Neuronal stem cell (in vitro differentiated cells): ENCODE measurements around the gene MZT2B.
"Not testable (repeated sequence)": the region's sequence is repeated elsewhere in the genome, so short reads cannot be mapped to it uniquely, and the experiment has no call there.

Experiments used
- DNase-seq: peaks from one replicate; pipeline ENCODE4 v3.0.0-alpha.2; 2013; ENCODE audit warnings: low spot score
- H2AFZ ChIP-seq: one replicate; pipeline ENCODE4 v1.6.1; 2013; ENCODE audit warnings: mild to moderate bottlenecking, low read length, inconsistent platforms
- H2AK5ac ChIP-seq: 2 replicates; pipeline ENCODE4 v1.6.1; 2013; ENCODE audit warnings: low read depth, mild to moderate bottlenecking, inconsistent platforms, low read length, moderate library complexity, mixed read lengths
- H2BK120ac ChIP-seq: 2 replicates; pipeline ENCODE4 v1.6.1; 2013; ENCODE audit warnings: low read depth, mild to moderate bottlenecking, inconsistent platforms, low read length, moderate library complexity, mixed read lengths
- H2BK12ac ChIP-seq: one replicate; pipeline ENCODE4 v1.6.1; 2013; ENCODE audit warnings: low read length, inconsistent platforms
- H2BK15ac ChIP-seq: 2 replicates; pipeline ENCODE4 v1.6.1; 2013; ENCODE audit warnings: mild to moderate bottlenecking, low read length, inconsistent platforms, mixed read lengths
- H2BK5ac ChIP-seq: one replicate; pipeline ENCODE4 v1.6.1; 2013; ENCODE audit warnings: inconsistent platforms, mild to moderate bottlenecking, low read length, moderate library complexity
- H3K14ac ChIP-seq: one replicate; pipeline ENCODE4 v1.6.1; 2013; ENCODE audit warnings: low read length, inconsistent platforms
- H3K18ac ChIP-seq: 2 replicates; pipeline ENCODE4 v1.6.1; 2013; ENCODE audit warnings: low read length, inconsistent platforms
- H3K23ac ChIP-seq: 2 replicates; pipeline ENCODE4 v1.6.1; 2013; ENCODE audit warnings: low read depth, mild to moderate bottlenecking, mixed read lengths, low read length, inconsistent platforms; ENCODE audit not compliant: poor library complexity
- H3K27ac ChIP-seq: replicated peaks from 3 replicates; pipeline ENCODE4 v1.5.1; 2013; ENCODE audit warnings: low read length, inconsistent platforms
- H3K27me3 ChIP-seq, 3 experiments: 2 replicates each; pipeline ENCODE4 v1.6.1; 2013; ENCODE audit warnings: low read length in 3 of 3, mild to moderate bottlenecking in 2 of 3, inconsistent platforms in 1 of 3, low read depth in 1 of 3, mixed read lengths in 1 of 3, moderate library complexity in 1 of 3; ENCODE audit not compliant: control insufficient read depth in 3 of 3, insufficient read depth in 3 of 3
- H3K36me3 ChIP-seq, 2 donors: replicated peaks in 1 of 2; 2 replicates each; pipeline ENCODE4 v1.6.1; 2013; ENCODE audit warnings: low read length in 2 of 2; ENCODE audit not compliant: control insufficient read depth in 2 of 2, insufficient read depth in 2 of 2
- H3K4ac ChIP-seq: 2 replicates; pipeline ENCODE4 v1.6.1; 2013; ENCODE audit warnings: inconsistent platforms, mild to moderate bottlenecking, low read length, moderate library complexity
- H3K4me1 ChIP-seq, 2 donors: 1 replicate in 1 of 2; 2 replicates in 1 of 2; pipeline ENCODE4 v1.6.1; 2013; ENCODE audit warnings: low read length in 2 of 2, low read depth in 1 of 2; ENCODE audit not compliant: control insufficient read depth in 2 of 2, insufficient read depth in 1 of 2
- H3K4me2 ChIP-seq: one replicate; pipeline ENCODE4 v1.6.1; 2013; ENCODE audit warnings: mild to moderate bottlenecking, low read length, inconsistent platforms; ENCODE audit not compliant: insufficient read depth, poor library complexity, severe bottlenecking
- H3K4me3 ChIP-seq, 2 donors: 2 replicates each; pipeline ENCODE4 v1.5.1; 2013; ENCODE audit warnings: low read length in 2 of 2, mild to moderate bottlenecking in 2 of 2, inconsistent platforms in 1 of 2, moderate library complexity in 1 of 2
- H3K79me1 ChIP-seq: one replicate; pipeline ENCODE4 v1.6.1; 2013; ENCODE audit warnings: low read depth, mild to moderate bottlenecking, inconsistent platforms, low read length, moderate library complexity
- H3K9ac ChIP-seq: one replicate; pipeline ENCODE4 v1.6.1; 2013; ENCODE audit warnings: mild to moderate bottlenecking, low read depth, low read length, inconsistent platforms; ENCODE audit not compliant: poor library complexity
- H3K9me3 ChIP-seq, 2 donors: replicated peaks in 1 of 2; 2 replicates each; pipeline versions ENCODE3 to v1.6.1; 2013; ENCODE audit warnings: low read length in 2 of 2, mild to moderate bottlenecking in 2 of 2, inconsistent platforms in 1 of 2, low read depth in 1 of 2, mixed read lengths in 1 of 2, moderate library complexity in 1 of 2; ENCODE audit not compliant: control insufficient read depth in 2 of 2, insufficient read depth in 1 of 2
- H4K8ac ChIP-seq: one replicate; pipeline ENCODE4 v1.6.1; 2013; ENCODE audit warnings: low read depth, mild to moderate bottlenecking, inconsistent platforms, low read length, moderate library complexity
- H4K91ac ChIP-seq: one replicate; pipeline ENCODE4 v1.6.1; 2013; ENCODE audit warnings: low read length, low read depth, mild to moderate bottlenecking, inconsistent platforms; ENCODE audit not compliant: poor library complexity
- WGBS, 2 donors: extraction: QIAGEN DNeasy Blood & Tissue Kit; methylation state at CpG; one replicate each; pipeline ENCODE4 v1.1.7; 2013; ENCODE audit warnings: missing lambda C conversion rate in 2 of 2, mixed read lengths in 1 of 2; ENCODE audit not compliant: insufficient read length in 2 of 2, insufficient replicate concordance in 1 of 2; ENCODE audit errors: extremely low coverage in 2 of 2; 5-methylcytosine and 5-hydroxymethylcytosine counted together

Gene MZT2B

DNA sequence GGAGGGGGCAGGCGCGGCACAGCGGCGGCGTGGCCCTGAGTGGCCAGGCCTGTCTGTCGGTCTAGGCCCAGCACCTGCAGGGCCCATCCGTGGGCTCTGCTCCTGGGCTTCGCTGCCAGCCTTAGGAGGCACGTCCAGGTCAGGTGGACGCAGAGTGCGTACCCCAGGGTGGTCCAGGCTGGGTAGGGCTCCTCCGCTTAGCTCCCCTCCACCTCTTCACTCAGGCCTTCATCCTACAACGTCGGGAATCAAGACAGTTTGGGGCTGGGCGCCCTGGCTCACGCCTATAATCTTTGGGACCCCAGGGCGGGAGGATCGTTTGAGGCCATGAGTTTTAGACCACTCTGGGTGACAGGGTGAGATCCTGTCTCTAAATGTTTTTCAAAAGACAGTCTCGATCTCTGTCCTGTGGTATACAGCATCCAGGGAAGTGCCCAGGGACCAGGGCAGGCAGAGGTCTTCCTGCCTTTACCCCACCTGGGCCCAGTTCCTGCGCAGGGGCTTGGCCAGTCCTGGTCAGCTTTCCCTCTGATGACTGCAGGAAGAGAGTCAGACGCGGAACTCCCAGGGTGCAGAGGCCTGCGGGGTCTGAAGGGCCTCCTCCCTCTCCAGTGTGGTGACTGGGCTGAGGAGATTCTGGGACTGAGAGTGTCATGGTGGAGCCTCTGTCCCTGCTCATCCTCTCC is 907 bp downstream of the MZT2B start:
- not testable (repeated sequence) for H4K8ac ChIP-seq, H4K91ac ChIP-seq, H3K23ac ChIP-seq, H2BK12ac ChIP-seq, H2BK120ac ChIP-seq, H3K4ac ChIP-seq, H3K14ac ChIP-seq, H2BK15ac ChIP-seq, H3K27me3 ChIP-seq, H2AK5ac ChIP-seq, H3K9me3 ChIP-seq, H3K79me1 ChIP-seq, DNase-seq
- H3K9ac ChIP-seq, result peak overlapping the region; percentile 60
- peak overlapping the region; percentile 56 for H3K4me2 ChIP-seq
- WGBS, 2 donors, result no CpG with 5 or more reads among the region's 23 CpGs
- H3K4me1 ChIP-seq, result peaks cover 17 to 19% of the 10 kb centered on the region in 2 donors
- H2BK5ac ChIP-seq, result peak overlapping the region; percentile 53
- H3K36me3 ChIP-seq, result peaks cover 6 to 27% of the 10 kb centered on the region in 2 donors
- peak overlapping the region; percentile 54 to 70 for H3K4me3 ChIP-seq
- H3K27ac ChIP-seq, result peak overlapping the region; percentile 79
- peak overlapping the region; percentile 91 for H3K18ac ChIP-seq
- H2AFZ ChIP-seq, result peak overlapping the region; percentile 77

DNA sequence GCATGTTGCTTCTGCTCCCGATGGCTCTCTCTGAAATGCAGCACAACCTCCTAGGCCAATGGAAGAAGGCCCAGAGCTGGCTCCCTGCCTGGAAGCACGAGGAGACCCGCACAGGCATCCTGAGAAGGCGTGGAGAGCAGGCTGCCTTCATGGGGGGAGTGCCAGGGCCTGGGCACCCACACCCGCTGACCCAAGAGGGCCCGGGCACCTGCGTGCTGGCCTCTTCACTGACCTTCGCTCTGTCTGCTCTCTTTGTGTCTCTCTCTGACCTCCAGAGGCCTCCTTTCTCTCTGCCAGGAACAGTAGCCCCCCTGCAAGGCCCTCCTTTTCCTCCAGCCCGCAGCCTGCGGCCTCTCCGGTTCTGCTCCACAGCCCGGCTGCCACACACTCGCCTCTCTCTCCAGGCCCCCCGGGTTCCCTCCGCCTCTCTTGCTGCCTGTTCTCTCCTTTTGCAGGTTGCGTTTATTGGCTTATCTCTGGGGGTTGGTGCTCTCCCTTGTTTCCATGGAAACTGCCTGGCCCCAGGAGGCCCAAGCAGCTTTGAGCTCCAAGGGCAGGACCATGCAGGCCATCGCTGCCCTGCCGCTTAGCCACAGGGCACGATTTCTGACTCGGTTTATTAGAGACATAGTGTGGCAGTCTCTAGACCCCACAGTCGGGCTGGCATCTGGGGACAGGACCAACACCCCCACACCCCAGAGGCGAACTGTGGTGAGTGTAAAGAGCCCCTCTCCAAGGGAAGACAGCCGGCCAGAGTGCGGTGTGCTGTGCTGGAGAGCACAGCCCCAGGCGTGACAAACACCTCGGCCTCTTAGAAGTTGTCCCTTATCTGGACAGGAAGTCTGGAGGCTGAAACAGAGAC is 1.7 kb downstream of the MZT2B start:
- H3K18ac ChIP-seq, result peak overlapping the region; percentile 33
- peak; percentile 37 for DNase-seq
- H2BK5ac ChIP-seq, result peak overlapping the region; percentile 53
- no peak overlapping the region for H4K91ac ChIP-seq
- no peaks in the 10 kb centered on the region for H3K27me3 ChIP-seq
- peaks cover 6 to 23% of the 10 kb centered on the region in 2 donors for H3K36me3 ChIP-seq
- H3K79me1 ChIP-seq, result peaks cover 4% of the 10 kb centered on the region
- H3K14ac ChIP-seq, result peak overlapping the region; percentile 23
- H3K9me3 ChIP-seq, result no peaks in the 10 kb centered on the region
- H3K27ac ChIP-seq, result peak overlapping the region; percentile 79
- H3K4ac ChIP-seq, result no peak overlapping the region
- peak overlapping the region; percentile 77 for H2AFZ ChIP-seq
- no CpG with 5 or more reads among the region's 26 CpGs for WGBS, 2 donors
- H3K4me3 ChIP-seq, result peak overlapping the region; percentile 38 to 54
- H2AK5ac ChIP-seq, result peak overlapping the region; percentile 4
- no peak overlapping the region for H2BK120ac ChIP-seq
- no peak overlapping the region for H2BK12ac ChIP-seq
- H3K23ac ChIP-seq, result no peak overlapping the region
- no peak overlapping the region for H3K9ac ChIP-seq
- H3K4me2 ChIP-seq, result peak overlapping the region; percentile 56
- no peak overlapping the region for H4K8ac ChIP-seq
- H2BK15ac ChIP-seq, result no peak overlapping the region
- peaks cover 17 to 19% of the 10 kb centered on the region in 2 donors for H3K4me1 ChIP-seq

DNA sequence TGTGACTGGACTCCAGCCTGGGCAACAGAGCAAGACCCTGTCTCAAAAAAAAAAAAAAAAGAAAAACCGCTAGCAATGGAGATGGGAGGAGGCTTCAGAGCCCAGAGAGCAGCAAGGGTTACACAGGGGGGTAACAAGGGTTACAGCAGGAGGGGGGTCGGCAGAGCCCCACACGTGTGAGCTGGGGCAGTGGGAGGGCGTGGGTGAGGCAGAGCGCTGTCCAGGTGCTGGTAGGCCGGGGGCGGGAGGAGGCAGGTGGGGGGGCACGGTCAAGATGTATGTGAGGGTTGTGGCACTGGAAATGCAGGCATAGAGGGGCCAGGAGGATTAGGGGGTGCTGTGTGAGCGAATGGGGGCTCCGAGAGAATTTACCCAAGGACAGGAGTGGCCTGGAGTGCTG is 3.4 kb downstream of the MZT2B start:
- DNase-seq, result no peak
- H3K18ac ChIP-seq, result no peak overlapping the region
- H3K4me1 ChIP-seq, result peaks cover 15 to 16% of the 10 kb centered on the region in 2 donors
- H3K36me3 ChIP-seq, result peaks cover 4 to 17% of the 10 kb centered on the region in 2 donors
- H4K91ac ChIP-seq, result no peak overlapping the region
- H2BK5ac ChIP-seq, result no peak overlapping the region
- H3K14ac ChIP-seq, result no peak overlapping the region
- no peak overlapping the region for H2BK12ac ChIP-seq
- H2BK15ac ChIP-seq, result no peak overlapping the region
- H3K79me1 ChIP-seq, result peaks cover 4% of the 10 kb centered on the region
- no peaks in the 10 kb centered on the region for H3K9me3 ChIP-seq
- no peak overlapping the region for H3K27ac ChIP-seq
- H3K9ac ChIP-seq, result no peak overlapping the region
- no peak overlapping the region for H2AFZ ChIP-seq
- no peaks in the 10 kb centered on the region for H3K27me3 ChIP-seq
- no peak overlapping the region for H3K4ac ChIP-seq
- H2BK120ac ChIP-seq, result no peak overlapping the region
- no peak overlapping the region for H2AK5ac ChIP-seq
- H3K4me2 ChIP-seq, result no peak overlapping the region
- no peak overlapping the region for H3K4me3 ChIP-seq
- WGBS, 2 donors, result no CpG with 5 or more reads among the region's 10 CpGs
- H4K8ac ChIP-seq, result no peak overlapping the region
- no peak overlapping the region for H3K23ac ChIP-seq

DNA sequence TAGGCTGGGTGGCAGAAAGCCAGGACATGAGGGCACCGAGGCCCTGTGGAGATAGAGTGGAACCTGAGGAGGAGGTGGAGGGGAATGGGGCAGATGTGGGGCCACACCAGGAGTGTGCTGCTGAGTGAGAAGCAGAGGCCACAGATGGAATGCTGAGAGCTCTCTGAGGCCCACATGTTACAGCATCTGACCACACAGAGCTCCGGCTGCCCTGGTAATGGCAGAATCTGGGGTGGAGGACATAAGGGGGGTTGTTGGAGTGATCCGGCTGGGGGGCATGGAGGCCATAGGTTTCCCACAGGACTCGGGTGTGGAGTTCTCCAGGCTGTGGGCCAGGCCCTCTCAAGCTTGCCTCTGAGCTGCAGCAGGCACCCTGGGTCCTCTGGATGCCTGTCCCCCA is 3.8 kb downstream of the MZT2B start:
- Histone ChIP-seq H3K4me3 (no peak overlapping the region), H3K27me3 (no peaks in the 10 kb centered on the region), H2BK12ac (no peak overlapping the region), H3K4me2 (no peak overlapping the region), H2BK5ac (no peak overlapping the region), H3K9ac (peak overlapping the region; percentile 7), H4K8ac (no peak overlapping the region), H3K4ac (no peak overlapping the region), H3K36me3 (peaks cover 4 to 17% of the 10 kb centered on the region in 2 donors), H3K14ac (no peak overlapping the region), H3K18ac (no peak overlapping the region), H4K91ac (no peak overlapping the region), H2AK5ac (no peak overlapping the region), H2BK120ac (no peak overlapping the region), H3K23ac (no peak overlapping the region), H3K79me1 (peaks cover 4% of the 10 kb centered on the region), H2AFZ (no peak overlapping the region), H2BK15ac (no peak overlapping the region), H3K27ac (no peak overlapping the region), H3K9me3 (no peaks in the 10 kb centered on the region), H3K4me1 (peaks cover 14 to 15% of the 10 kb centered on the region in 2 donors)
- DNase-seq, result no peak
- no CpG with 5 or more reads among the region's 4 CpGs for WGBS, 2 donors
